ENCODE results near the gene ATF7. TPM values are rescaled to one million over a fixed set of nuclear protein-coding genes. Genes with fewer than 3 reads are reported as not detected.

Gene ATF7
- total and polyA plus RNA-seq, 9 of the 15 experiments (the other 6 are each of a cell fraction or from before 2014, with no cell fraction given): 10.6 to 30.4 (median 20.7) TPM

DNA sequence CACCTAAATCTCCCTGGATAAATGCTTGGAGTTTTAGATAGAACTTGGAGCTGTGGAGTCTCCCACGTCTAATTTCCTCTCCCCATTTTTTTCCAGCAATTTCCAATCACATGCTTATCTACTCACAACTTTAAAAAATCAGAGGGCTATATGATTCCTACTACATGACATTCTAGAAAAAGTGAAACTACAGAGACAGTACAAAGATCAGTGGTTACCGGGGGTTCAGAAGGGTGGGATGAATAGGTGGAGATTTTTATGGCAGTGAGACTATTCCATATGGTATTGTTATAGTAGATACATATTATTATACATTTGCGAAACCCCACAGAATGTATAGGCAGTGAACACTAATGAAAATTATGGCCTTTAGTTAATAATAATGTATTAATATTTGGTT lies 35.5 kb downstream of the ATF7 start:
- Histone ChIP-seq H3K27me3 (ENCODE audit: control insufficient read depth in 2 of 2, insufficient read depth in 2 of 2, low read length in 2 of 2) (no peaks in the 10 kb centered on the region), H3K9ac (ENCODE audit: insufficient read depth in 1 of 2, low read depth in 2 of 2, low read length in 2 of 2) (no peak overlapping the region), H3K79me2 (ENCODE audit: control insufficient read depth, insufficient read depth, low read length) (no peaks in the 10 kb centered on the region; the same call in 2 of the 3 replicates), H2AFZ (ENCODE audit: low read depth, low read length) (no peak overlapping the region), H3K9me1 (ENCODE audit: control insufficient read depth, insufficient read depth, low read length) (no peaks in the 10 kb centered on the region), H3K4me1 (replicated peaks in 1 of 2; ENCODE audit: control insufficient read depth in 2 of 2, insufficient read depth in 2 of 2, low read length in 2 of 2) (peaks cover 0 to 7% of the 10 kb centered on the region in 2 experiments; a peak in 2 of 5 replicates), H3K36me3 (ENCODE audit: control insufficient read depth, insufficient read depth, low read length) (no peaks in the 10 kb centered on the region), H3K27ac (ENCODE audit: extremely low read depth, low read depth, low read length) (no peak overlapping the region), H3K9me3 (replicated peaks; ENCODE audit: control insufficient read depth, insufficient read depth, low read depth, low read length) (no peaks in the 10 kb centered on the region), H3K4me3 (no peak overlapping the region), H4K20me1 (replicated peaks; ENCODE audit: control insufficient read depth, insufficient read depth, low read length) (no peaks in the 10 kb centered on the region), H3K4me2 (ENCODE audit: insufficient read depth, low read length) (no peak overlapping the region)
- ChIA-PET CTCF (ENCODE audit: low intra/inter-chr PET ratio) (no interaction called here), POLR2A (no interaction called here)
- 80% methylated on average over 3 of the region's 3 CpGs for WGBS (ENCODE audit: insufficient coverage, low coverage, missing lambda C conversion rate)
- FAIRE-seq: no peak
- no peak for ATAC-seq
- no peak for DNase-seq (ENCODE audit: extremely low read depth in 1 of 4, low spot score in 3 of 4)
- intact Hi-C loops (cut with micrococcal nuclease): no loop called here
- in situ Hi-C loops (cut with MboI): no loop called here
- BruUV-seq (replicated peaks): no TSS peak
- no peak for TF ChIP-seq HSF4 (CRISPR knock-in tag; IDR thresholded peaks at IDR 0.05; ENCODE audit: borderline replicate concordance)
- TF ChIP-seq EHMT2 (IDR thresholded peaks at IDR 0.05): no peak
- TF ChIP-seq ATF1 (CRISPR knock-in tag; IDR thresholded peaks at IDR 0.05): no peak
- TF ChIP-seq ATF1 (tag; IDR thresholded peaks at IDR 0.05): no peak
- TF ChIP-seq NUFIP1 (IDR thresholded peaks at IDR 0.05; ENCODE audit: partially characterized antibody): no peak
- TF ChIP-seq, protein P1, sequence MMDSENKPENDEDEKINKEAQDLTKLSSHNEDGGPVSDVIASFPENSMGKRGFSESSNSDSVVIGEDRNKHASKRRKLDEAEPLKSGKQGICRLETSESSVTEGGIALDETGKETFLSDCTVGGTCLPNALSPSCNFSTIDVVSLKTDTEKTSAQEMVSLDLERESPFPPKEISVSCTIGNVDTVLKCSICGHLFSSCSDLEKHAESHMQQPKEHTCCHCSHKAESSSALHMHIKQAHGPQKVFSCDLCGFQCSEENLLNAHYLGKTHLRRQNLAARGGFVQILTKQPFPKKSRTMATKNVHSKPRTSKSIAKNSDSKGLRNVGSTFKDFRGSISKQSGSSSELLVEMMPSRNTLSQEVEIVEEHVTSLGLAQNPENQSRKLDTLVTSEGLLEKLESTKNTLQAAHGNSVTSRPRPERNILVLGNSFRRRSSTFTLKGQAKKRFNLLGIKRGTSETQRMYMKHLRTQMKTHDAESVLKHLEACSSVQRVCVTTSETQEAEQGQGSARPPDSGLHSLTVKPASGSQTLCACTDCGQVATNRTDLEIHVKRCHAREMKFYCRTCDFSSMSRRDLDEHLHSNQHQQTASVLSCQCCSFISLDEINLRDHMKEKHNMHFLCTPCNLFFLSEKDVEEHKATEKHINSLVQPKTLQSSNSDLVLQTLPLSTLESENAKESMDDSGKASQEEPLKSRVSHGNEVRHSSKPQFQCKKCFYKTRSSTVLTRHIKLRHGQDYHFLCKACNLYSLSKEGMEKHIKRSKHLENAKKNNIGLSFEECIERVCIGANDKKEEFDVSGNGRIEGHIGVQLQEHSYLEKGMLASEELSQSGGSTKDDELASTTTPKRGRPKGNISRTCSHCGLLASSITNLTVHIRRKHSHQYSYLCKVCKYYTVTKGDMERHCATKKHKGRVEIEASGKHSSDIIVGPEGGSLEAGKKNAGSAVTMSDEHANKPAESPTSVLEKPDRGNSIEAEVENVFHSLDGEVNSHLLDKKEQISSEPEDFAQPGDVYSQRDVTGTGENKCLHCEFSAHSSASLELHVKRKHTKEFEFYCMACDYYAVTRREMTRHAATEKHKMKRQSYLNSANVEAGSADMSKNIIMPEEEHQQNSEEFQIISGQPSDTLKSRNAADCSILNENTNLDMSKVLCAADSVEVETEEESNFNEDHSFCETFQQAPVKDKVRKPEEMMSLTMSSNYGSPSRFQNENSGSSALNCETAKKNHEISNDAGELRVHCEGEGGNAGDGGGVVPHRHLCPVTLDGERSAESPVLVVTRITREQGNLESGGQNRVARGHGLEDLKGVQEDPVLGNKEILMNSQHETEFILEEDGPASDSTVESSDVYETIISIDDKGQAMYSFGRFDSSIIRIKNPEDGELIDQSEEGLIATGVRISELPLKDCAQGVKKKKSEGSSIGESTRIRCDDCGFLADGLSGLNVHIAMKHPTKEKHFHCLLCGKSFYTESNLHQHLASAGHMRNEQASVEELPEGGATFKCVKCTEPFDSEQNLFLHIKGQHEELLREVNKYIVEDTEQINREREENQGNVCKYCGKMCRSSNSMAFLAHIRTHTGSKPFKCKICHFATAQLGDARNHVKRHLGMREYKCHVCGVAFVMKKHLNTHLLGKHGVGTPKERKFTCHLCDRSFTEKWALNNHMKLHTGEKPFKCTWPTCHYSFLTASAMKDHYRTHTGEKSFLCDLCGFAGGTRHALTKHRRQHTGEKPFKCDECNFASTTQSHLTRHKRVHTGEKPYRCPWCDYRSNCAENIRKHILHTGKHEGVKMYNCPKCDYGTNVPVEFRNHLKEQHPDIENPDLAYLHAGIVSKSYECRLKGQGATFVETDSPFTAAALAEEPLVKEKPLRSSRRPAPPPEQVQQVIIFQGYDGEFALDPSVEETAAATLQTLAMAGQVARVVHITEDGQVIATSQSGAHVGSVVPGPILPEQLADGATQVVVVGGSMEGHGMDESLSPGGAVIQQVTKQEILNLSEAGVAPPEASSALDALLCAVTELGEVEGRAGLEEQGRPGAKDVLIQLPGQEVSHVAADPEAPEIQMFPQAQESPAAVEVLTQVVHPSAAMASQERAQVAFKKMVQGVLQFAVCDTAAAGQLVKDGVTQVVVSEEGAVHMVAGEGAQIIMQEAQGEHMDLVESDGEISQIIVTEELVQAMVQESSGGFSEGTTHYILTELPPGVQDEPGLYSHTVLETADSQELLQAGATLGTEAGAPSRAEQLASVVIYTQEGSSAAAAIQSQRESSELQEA (IDR thresholded peaks at IDR 0.05; ENCODE audit: low read depth): no peak
- no peak for TF ChIP-seq ZNF277 (CRISPR knock-in tag; IDR thresholded peaks at IDR 0.05; ENCODE audit: borderline replicate concordance)
- no peak for TF ChIP-seq PHB2 (IDR thresholded peaks at IDR 0.05; ENCODE audit: low read depth)
- no peak for TF ChIP-seq RBM25 (IDR thresholded peaks at IDR 0.05; ENCODE audit: low read depth, low read length, severe bottlenecking)
- TF ChIP-seq ZNF124 (CRISPR knock-in tag; IDR thresholded peaks at IDR 0.05): no peak
- no peak for TF ChIP-seq CSDE1 (IDR thresholded peaks at IDR 0.05)
- TF ChIP-seq DPF2 (IDR thresholded peaks at IDR 0.05): no peak
- TF ChIP-seq, protein P2, sequence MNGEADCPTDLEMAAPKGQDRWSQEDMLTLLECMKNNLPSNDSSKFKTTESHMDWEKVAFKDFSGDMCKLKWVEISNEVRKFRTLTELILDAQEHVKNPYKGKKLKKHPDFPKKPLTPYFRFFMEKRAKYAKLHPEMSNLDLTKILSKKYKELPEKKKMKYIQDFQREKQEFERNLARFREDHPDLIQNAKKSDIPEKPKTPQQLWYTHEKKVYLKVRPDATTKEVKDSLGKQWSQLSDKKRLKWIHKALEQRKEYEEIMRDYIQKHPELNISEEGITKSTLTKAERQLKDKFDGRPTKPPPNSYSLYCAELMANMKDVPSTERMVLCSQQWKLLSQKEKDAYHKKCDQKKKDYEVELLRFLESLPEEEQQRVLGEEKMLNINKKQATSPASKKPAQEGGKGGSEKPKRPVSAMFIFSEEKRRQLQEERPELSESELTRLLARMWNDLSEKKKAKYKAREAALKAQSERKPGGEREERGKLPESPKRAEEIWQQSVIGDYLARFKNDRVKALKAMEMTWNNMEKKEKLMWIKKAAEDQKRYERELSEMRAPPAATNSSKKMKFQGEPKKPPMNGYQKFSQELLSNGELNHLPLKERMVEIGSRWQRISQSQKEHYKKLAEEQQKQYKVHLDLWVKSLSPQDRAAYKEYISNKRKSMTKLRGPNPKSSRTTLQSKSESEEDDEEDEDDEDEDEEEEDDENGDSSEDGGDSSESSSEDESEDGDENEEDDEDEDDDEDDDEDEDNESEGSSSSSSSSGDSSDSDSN (IDR thresholded peaks at IDR 0.05; ENCODE audit: borderline replicate concordance in 1 of 2, low read depth in 2 of 2, low read length in 2 of 2): no peak
- TF ChIP-seq BCL6 (CRISPR knock-in tag; IDR thresholded peaks at IDR 0.05): no peak

Data from K562 (cell line).